Osteoblast (primary cell): ENCODE measurements around the gene ABCG2. TPM values are rescaled to one million over a fixed set of nuclear protein-coding genes. Genes with fewer than 3 reads are reported as not detected.

Experiments used
- DNase-seq: peaks from one replicate; pipeline ENCODE4 v3.0.0; 2011; ENCODE audit warnings: low spot score, mixed read lengths; ENCODE audit not compliant: insufficient read length; ENCODE audit errors: missing footprints
- H2AFZ ChIP-seq: 2 replicates; pipeline ENCODE4 v1.6.0; 2011; ENCODE audit warnings: mild to moderate bottlenecking, low read length
- H3K27ac ChIP-seq: 2 replicates; pipeline ENCODE4 v1.5.1; 2011; ENCODE audit warnings: mild to moderate bottlenecking, low read depth, low read length, moderate library complexity
- H3K27me3 ChIP-seq: 2 replicates; pipeline ENCODE4 v1.6.0; 2012; ENCODE audit warnings: mild to moderate bottlenecking, control low read depth, inconsistent platforms, low read length, moderate library complexity; ENCODE audit not compliant: insufficient read depth
- H3K36me3 ChIP-seq: 2 replicates; pipeline ENCODE4 v1.5.1; 2011; ENCODE audit warnings: mild to moderate bottlenecking, low read length, control low read depth, moderate library complexity; ENCODE audit not compliant: insufficient read depth
- H3K4me1 ChIP-seq: 2 replicates; pipeline ENCODE4 v1.5.1; 2011; ENCODE audit warnings: mild to moderate bottlenecking, low read length, control low read depth, moderate library complexity; ENCODE audit not compliant: insufficient read depth
- H3K4me2 ChIP-seq: 2 replicates; pipeline ENCODE4 v1.6.0; 2011; ENCODE audit warnings: mild to moderate bottlenecking, low read length; ENCODE audit not compliant: insufficient read depth
- H3K4me3 ChIP-seq: fragments of 200-600 bp; sonication (generic); 3 replicates; pipeline ENCODE4 v1.5.1; 2012; ENCODE audit warnings: mild to moderate bottlenecking, low read length, inconsistent platforms; ENCODE audit not compliant: insufficient read depth
- H3K79me2 ChIP-seq: 2 replicates; pipeline ENCODE4 v1.6.0; 2012; ENCODE audit warnings: mild to moderate bottlenecking, low read length, control low read depth, inconsistent platforms; ENCODE audit not compliant: insufficient read depth
- H3K9me3 ChIP-seq: 2 replicates; pipeline ENCODE4 v1.5.1; 2011; ENCODE audit warnings: low read depth, low read length, control low read depth
- H4K20me1 ChIP-seq: 2 replicates; pipeline ENCODE4 v1.6.0; 2012; ENCODE audit warnings: mild to moderate bottlenecking, low read length, control low read depth; ENCODE audit not compliant: insufficient read depth
- small RNA-seq: library from RNA; depleted of rRNA; stranded (forward); fragments of <200 nt; gene quantifications from one replicate; pipeline ENCODE3, GENCODE V24; 2012
- total RNA-seq: library from RNA; depleted of rRNA; stranded (reverse); fragments of >200 nt; gene quantifications from 2 replicates; pipeline ENCODE4 v1.2.3, GENCODE V29; 2012
- TF ChIP-seq, protein P1 (sequence below): IDR thresholded peaks from 2 replicates; pipeline ENCODE4 v1.5.1; 2011; ENCODE audit warnings: mild to moderate bottlenecking, low read depth, low read length, moderate library complexity; ENCODE audit errors: extremely low read depth

ABCG2 gene
- total RNA-seq, 1 donor: 0.36 TPM

GRCh38 chr4:88043001-88043400 is 115.4 kb downstream of the ABCG2 start:
- Histone ChIP-seq H4K20me1 (no peaks in the 10 kb centered on the region), H3K4me1 (no peaks in the 10 kb centered on the region)

GRCh38 chr4:88041626-88042025 is 116.8 kb downstream of the ABCG2 start:
- H3K4me3 ChIP-seq: no peak overlapping the region
- TF ChIP-seq, protein P1, sequence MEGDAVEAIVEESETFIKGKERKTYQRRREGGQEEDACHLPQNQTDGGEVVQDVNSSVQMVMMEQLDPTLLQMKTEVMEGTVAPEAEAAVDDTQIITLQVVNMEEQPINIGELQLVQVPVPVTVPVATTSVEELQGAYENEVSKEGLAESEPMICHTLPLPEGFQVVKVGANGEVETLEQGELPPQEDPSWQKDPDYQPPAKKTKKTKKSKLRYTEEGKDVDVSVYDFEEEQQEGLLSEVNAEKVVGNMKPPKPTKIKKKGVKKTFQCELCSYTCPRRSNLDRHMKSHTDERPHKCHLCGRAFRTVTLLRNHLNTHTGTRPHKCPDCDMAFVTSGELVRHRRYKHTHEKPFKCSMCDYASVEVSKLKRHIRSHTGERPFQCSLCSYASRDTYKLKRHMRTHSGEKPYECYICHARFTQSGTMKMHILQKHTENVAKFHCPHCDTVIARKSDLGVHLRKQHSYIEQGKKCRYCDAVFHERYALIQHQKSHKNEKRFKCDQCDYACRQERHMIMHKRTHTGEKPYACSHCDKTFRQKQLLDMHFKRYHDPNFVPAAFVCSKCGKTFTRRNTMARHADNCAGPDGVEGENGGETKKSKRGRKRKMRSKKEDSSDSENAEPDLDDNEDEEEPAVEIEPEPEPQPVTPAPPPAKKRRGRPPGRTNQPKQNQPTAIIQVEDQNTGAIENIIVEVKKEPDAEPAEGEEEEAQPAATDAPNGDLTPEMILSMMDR: no peak
- no peaks in the 10 kb centered on the region for H4K20me1 ChIP-seq
- H3K27ac ChIP-seq: no peak overlapping the region
- DNase-seq: no peak
- no peak overlapping the region for H3K4me2 ChIP-seq
- peaks cover 81% of the 10 kb centered on the region for H3K36me3 ChIP-seq
- no peaks in the 10 kb centered on the region for H3K27me3 ChIP-seq
- H2AFZ ChIP-seq: no peak overlapping the region
- H3K4me1 ChIP-seq: peaks cover 4% of the 10 kb centered on the region
- no peaks in the 10 kb centered on the region for H3K9me3 ChIP-seq
- no peaks in the 10 kb centered on the region for H3K79me2 ChIP-seq

More at GRCh38 chr4:88043001-88043400, 115.4 kb downstream of the ABCG2 start:
- H3K9me3 ChIP-seq: no peaks in the 10 kb centered on the region
- peaks cover 74% of the 10 kb centered on the region for H3K36me3 ChIP-seq
- H3K4me2 ChIP-seq: no peak overlapping the region
- H3K4me3 ChIP-seq: no peak overlapping the region
- TF ChIP-seq, protein P1: no peak
- no peaks in the 10 kb centered on the region for H3K79me2 ChIP-seq
- H3K27ac ChIP-seq: no peak overlapping the region
- H3K27me3 ChIP-seq: no peaks in the 10 kb centered on the region
- DNase-seq: no peak
- no peak overlapping the region for H2AFZ ChIP-seq

DNA sequence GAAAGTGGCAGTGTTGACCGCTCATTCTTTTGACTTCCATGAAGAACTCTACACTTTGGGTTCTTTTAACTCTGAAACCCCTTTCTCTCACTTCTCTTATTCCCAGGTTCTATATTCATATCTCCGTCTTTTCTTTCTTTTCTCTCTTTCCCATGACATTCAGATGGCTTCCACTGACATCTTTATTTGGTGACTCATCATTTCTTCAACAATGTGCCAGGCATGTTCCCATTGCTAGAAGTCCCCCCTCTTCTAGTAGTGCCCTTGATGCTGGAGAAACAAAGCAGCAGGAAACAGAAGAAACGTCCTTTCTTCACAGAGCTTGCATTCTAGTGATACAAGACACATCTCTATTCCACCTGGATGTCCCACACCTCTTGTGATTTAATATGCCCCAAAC is 117.7 kb downstream of the ABCG2 start:
- no peak overlapping the region for H3K4me3 ChIP-seq
- no peaks in the 10 kb centered on the region for H4K20me1 ChIP-seq
- DNase-seq: no peak
- H3K27ac ChIP-seq: no peak overlapping the region
- H3K36me3 ChIP-seq: peaks cover 85% of the 10 kb centered on the region
- H3K9me3 ChIP-seq: no peaks in the 10 kb centered on the region
- H3K79me2 ChIP-seq: no peaks in the 10 kb centered on the region
- peaks cover 4% of the 10 kb centered on the region for H3K4me1 ChIP-seq
- no peak overlapping the region for H2AFZ ChIP-seq
- no peaks in the 10 kb centered on the region for H3K27me3 ChIP-seq
- TF ChIP-seq, protein P1: no peak
- no peak overlapping the region for H3K4me2 ChIP-seq

Small RNA genes within 50 kb of the gene (small RNA-seq; reads per million reads assigned to genes)
- gene RNU6-818P (not detected), gene RNU6ATAC31P (not detected)

Other genes with a start within 250 kb of the ABCG2 start
- gene SPP1, start 182.9 kb downstream of the ABCG2 start, total RNA-seq: 7.6 and 16.2 TPM in 2 replicates
- 106 and 111 TPM in 2 replicates for gene PKD2, start 151.0 kb downstream of the ABCG2 start, total RNA-seq
- gene PPM1K, start 125.9 kb upstream of the ABCG2 start, total RNA-seq: 21.0 and 21.2 TPM in 2 replicates
- gene HERC6, start 220.2 kb upstream of the ABCG2 start, total RNA-seq: 12.4 and 21.4 TPM in 2 replicates